PFSK-1 (cell line): ENCODE measurements around the gene ZNF215.

Source experiments
- FOXP2 ChIP-seq: optimal IDR thresholded peaks from 2 replicates; pipeline ENCODE3; 2011; ENCODE audit warnings: borderline replicate concordance, control low read depth, inconsistent platforms; ENCODE audit not compliant: insufficient read depth; ENCODE audit errors: extremely low read length, extremely low read depth
- POLR2AphosphoS5 ChIP-seq: IDR thresholded peaks from 2 replicates; pipeline ENCODE4 v1.6.1; 2012; ENCODE audit warnings: low read depth, mild to moderate bottlenecking, control low read depth, low read length, moderate library complexity
- REST ChIP-seq, 2 experiments: IDR thresholded peaks; 2 replicates each; pipeline versions ENCODE4 v1.6.1 to v1.8.0; 2011 to 2012; ENCODE audit warnings: low read depth in 2 of 2, low read length in 2 of 2, control low read depth in 1 of 2, inconsistent platforms in 1 of 2, mild to moderate bottlenecking in 1 of 2, moderate library complexity in 1 of 2; ENCODE audit not compliant: insufficient read depth in 1 of 2
- SIN3A ChIP-seq: IDR thresholded peaks from 2 replicates; pipeline ENCODE4 v1.6.1; 2012; ENCODE audit warnings: mild to moderate bottlenecking, low read length, moderate library complexity, borderline replicate concordance; ENCODE audit not compliant: insufficient read depth
- TAF1 ChIP-seq: IDR thresholded peaks from 2 replicates; pipeline ENCODE4 v1.6.1; 2012; ENCODE audit warnings: low read length, control low read depth, borderline replicate concordance; ENCODE audit not compliant: insufficient read depth

ZNF215 gene

GRCh38 chr11:6925007-6925577 is 1.1 kb upstream of the ZNF215 start:
- TF ChIP-seq SIN3A (no peak), POLR2AphosphoS5 (no peak), FOXP2 (no peak), REST (IDR thresholded peaks at IDR 0.05; ENCODE audit: insufficient read depth in 1 of 2, low read depth in 2 of 2, low read length in 2 of 2) (no peak), TAF1 (no peak)

GRCh38 chr11:6925636-6926207 is 504 bp upstream of the ZNF215 start:
- no peak for TF ChIP-seq TAF1
- no peak for TF ChIP-seq REST (IDR thresholded peaks at IDR 0.05; ENCODE audit: insufficient read depth in 1 of 2, low read depth in 2 of 2, low read length in 2 of 2)
- TF ChIP-seq POLR2AphosphoS5: no peak
- TF ChIP-seq FOXP2: no peak
- no peak for TF ChIP-seq SIN3A

GRCh38 chr11:6927030-6927617 is 898 bp downstream of the ZNF215 start:
- TF ChIP-seq FOXP2 (no peak), REST (IDR thresholded peaks at IDR 0.05; ENCODE audit: insufficient read depth in 1 of 2, low read depth in 2 of 2, low read length in 2 of 2) (no peak), POLR2AphosphoS5 (no peak; the same call in 1 of the 2 replicates), TAF1 (no peak), SIN3A (no peak)

GRCh38 chr11:6928916-6929315 is 2.7 kb downstream of the ZNF215 start:
- TF ChIP-seq POLR2AphosphoS5 (no peak), FOXP2 (no peak), SIN3A (no peak), TAF1 (no peak), REST (IDR thresholded peaks at IDR 0.05; ENCODE audit: insufficient read depth in 1 of 2, low read depth in 2 of 2, low read length in 2 of 2) (no peak)
